ENCODE results near the gene YEATS2.

- TF ChIP-seq EZH2 (IDR thresholded peaks at IDR 0.05; ENCODE audit: borderline replicate concordance, insufficient read depth, low read length, poor library complexity, severe bottlenecking) (no peak), CTCF (IDR thresholded peaks at IDR 0.05; ENCODE audit: poor library complexity, severe bottlenecking) (no peak), EP300 (conservative IDR thresholded peaks at IDR 0.05; ENCODE audit: poor library complexity, severe bottlenecking) (no peak), REST (IDR thresholded peaks at IDR 0.05; ENCODE audit: borderline replicate concordance) (no peak), TAF1 (IDR thresholded peaks at IDR 0.05; ENCODE audit: low read depth) (no peak), POLR2AphosphoS5 (IDR thresholded peaks at IDR 0.05) (peak; percentile 62), RAD21 (conservative IDR thresholded peaks at IDR 0.05) (no peak), MXI1 (conservative IDR thresholded peaks at IDR 0.05; ENCODE audit: poor library complexity, severe bottlenecking) (no peak)
These were observed 109.7 kb downstream of the YEATS2 start for GRCh38 chr3:183807209-183807728.
